ENCODE data around the gene METTL14.

- TF ChIP-seq CTCF (IDR thresholded peaks at IDR 0.05) (no peak), POLR2A (IDR thresholded peaks at IDR 0.05) (no peak)
Measured at GRCh38 chr4:118752551-118752950, 67.4 kb downstream of the METTL14 start.

Measured in prostate gland (tissue), 2 donors.